NCI-H345 treated with DMSO at 0.1 percent for 48 hours (cell line): ENCODE data around the gene STN1.

Experiments
- DNase-seq: peaks from one replicate; lab custom pipeline; 2025; ENCODE audit not compliant: unreplicated experiment; lab: John Stamatoyannopoulos, UW

STN1 gene

DNA sequence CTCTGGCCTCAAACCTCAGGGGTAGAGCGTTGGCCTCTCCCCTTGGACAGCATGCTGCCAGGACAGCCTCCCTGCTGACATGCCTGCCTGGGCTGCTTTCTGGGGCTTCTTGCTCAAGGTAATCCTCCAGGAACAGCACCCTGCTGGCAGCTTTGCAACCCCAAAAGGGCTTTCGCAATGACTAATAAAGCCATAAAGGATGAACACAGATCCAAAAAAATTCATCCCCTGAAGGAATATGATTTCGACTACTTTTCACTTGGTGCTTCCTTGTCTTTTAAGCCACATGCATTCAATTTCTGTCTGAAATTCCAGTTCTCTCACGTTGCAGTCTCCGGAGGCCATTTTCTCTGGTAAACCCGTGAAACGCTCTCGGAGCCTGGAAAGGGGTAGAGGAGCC, 47.5 kb downstream of the STN1 start:
- DNase-seq, result no peak

DNA sequence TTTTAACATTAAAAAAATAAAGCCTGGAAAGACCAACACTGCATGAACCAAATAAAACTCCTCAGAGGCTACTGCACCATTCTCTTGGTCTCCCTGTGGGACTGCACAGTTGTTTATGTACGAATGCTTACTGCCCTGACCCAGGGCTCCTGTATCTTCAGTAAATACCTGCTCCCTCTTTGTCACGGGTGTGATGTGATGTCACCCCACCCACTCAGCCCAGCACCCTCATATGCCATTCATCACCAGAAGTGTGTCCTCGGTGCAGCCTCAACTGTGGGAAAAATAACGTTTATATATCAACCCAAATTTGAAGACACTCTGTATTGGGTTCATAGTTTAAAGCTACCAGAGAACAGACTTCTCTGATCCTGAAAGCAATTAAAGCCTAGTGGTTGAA, 48.6 kb downstream of the STN1 start:
- no peak for DNase-seq

DNA sequence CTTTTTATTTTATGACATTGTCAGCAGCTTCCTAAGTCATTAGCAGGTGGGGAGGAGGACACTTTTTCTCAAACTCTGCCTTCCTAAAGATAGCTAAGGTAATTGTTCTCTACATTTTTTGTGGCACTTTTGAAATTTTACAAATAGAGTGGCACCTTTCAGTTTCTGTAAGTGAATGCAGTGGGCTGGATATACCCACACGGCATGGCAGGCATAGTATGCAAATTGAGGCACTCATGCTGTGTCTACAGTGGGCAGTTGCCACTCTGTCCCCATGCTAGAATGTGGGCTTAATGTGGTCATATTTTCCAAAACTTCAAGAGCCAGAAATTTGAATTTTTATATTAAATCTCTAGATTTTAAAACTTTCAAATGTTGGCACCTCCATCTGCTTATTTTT, 49.8 kb downstream of the STN1 start:
- DNase-seq, result no peak

DNA sequence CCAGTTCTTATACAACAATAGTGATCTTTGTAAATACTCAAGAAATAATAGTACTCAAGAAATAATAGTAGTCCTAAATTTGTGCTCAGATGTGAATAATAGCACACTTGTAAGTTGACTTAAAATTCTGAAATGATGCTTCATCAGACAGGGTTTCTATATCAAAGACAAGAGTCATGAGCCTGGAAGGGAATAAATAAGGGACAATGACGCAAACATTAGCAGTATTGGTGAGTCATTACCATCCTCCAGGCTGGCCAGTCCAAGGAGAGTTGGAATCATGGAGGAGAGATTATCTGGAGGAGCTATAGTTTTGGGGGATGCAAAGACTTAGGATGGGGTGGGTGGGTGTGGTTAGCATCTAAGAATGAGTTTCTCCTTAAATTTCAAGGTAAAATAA, 56.5 kb downstream of the STN1 start:
- no peak for DNase-seq

DNA sequence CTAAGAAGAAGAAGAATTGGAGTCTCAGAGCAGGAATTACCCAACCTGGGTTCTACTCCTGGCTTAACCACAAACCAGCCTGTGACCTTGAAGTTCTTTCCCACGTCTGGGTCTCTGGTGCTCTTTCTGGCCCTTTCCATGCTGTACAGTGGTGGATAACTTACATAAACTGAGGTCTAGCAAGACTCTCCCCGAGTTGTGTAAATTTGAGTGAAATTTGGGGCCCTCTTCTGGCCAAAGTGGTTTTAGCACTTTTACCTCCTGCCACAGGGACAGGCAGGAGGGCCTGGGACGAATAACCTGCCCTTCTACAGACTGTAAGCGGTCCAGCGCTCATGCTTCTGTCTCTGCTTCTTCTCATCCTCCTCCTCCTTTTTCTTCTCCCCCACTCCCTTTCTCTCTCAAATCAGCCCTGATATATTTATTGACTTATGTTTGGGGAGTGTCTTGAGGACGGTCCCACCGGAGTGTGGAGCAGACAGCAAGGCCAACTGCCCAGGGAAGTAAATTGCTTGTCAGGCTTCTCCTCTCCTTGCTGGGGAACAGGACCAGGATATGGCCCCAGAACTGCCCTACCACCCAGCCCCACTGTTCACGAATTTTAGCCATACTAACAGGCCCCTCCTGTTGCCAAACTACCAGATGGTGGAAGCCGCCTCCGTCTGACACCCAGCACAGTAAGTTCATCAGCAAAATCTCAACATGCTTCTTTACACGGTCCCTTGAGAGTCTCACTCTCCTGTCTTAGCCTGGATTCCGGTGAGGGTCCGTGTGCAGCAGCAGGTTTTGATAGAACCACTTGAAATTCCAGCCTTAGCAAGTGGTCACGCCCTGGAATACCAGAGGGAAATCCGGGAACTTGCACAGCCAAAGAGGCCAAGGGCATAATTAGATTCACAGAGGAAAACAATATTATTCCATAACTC, 58.6 kb downstream of the STN1 start:
- DNase-seq, result no peak

DNA sequence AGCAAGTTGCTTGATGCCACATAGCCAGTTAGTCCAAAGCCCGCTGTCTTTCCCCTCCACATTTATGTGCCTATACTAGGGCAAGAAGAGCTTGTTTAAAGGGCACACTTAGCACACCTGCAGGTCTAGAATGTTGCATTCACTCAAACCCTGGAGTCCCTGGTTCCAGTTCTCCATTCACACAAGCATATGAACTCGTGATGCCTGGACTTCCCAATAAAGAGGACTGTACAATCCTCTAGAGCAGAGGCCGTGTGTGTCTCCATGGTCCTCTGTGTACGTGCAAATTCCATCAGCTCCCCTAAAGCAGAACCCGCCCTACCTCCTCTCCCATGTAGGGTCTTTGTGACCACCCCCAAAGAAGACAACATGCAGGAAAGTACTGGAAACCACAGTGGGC, 59.6 kb downstream of the STN1 start:
- DNase-seq, result no peak

GRCh38 chr10:103856797-103857170, 61.2 kb downstream of the STN1 start:
- no peak for DNase-seq

- no peak for DNase-seq
These were observed 61.9 kb downstream of the STN1 start for GRCh38 chr10:103855852-103856796.

DNA sequence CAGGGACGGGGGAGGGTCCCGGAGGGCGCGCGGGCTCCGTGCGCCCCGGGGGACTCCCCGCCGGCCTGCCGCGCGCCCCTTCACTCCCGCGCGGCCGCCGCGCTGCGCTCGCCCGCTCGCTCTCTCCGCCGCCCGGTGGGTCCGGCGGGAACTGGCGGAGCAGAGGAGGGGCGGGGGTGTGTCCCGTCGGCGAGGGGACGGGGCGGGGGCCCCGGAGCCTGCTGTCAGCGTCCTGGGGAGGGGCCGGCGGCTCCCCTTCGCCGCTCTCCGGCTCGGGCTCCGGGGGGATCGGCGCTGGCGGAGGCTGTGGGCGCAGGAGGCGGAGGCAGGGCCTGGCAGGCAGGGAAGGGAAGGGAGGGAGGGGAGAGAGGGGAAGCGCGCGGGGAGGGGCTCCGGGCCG, 62.6 kb downstream of the STN1 start, which contains the start of gene SH3PXD2A:
TSS of gene SH3PXD2A (minus strand) at position 153 of the 400 bp plus-strand sequence. CDS start 310 bp downstream, outside the sequence.
- no peak for DNase-seq

DNA sequence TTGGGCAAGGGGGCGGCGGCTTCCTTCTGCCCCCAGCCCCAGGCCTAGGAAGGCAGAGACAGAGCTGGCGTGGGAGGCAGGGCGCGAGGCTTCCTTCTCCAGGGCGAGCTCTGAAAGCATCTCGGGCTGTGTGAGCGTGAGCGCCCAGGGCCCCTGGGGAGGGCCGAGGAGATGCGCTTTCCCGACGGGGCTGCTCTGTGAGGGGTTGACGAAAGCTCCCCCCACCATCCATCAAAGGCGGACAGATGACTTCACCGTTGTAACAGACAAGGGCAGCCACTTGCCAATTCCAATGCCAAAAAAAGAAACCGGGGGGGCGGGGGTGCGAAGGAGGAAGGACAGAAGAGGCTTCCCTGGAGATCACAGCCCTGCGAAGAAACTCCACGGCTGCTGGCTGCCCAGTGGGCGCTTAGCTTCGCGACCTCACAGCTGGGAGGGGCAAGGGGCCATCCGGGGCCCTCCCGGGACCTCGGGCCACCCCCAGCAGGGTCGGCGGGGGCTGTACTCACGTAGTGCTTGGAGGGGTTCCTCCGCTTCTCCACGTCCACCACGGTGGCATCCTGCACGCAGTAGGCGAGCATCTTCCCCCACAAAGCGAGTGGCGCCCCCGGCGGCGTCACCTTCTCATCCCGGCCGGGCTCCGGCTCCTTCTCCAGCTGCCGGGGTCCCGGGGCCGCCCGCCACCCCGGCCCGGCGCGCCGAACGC, 63.1 kb downstream of the STN1 start:
- DNase-seq, result no peak

- DNase-seq, result no peak
These were observed 63.7 kb downstream of the STN1 start for GRCh38 chr10:103854265-103854685.

DNA sequence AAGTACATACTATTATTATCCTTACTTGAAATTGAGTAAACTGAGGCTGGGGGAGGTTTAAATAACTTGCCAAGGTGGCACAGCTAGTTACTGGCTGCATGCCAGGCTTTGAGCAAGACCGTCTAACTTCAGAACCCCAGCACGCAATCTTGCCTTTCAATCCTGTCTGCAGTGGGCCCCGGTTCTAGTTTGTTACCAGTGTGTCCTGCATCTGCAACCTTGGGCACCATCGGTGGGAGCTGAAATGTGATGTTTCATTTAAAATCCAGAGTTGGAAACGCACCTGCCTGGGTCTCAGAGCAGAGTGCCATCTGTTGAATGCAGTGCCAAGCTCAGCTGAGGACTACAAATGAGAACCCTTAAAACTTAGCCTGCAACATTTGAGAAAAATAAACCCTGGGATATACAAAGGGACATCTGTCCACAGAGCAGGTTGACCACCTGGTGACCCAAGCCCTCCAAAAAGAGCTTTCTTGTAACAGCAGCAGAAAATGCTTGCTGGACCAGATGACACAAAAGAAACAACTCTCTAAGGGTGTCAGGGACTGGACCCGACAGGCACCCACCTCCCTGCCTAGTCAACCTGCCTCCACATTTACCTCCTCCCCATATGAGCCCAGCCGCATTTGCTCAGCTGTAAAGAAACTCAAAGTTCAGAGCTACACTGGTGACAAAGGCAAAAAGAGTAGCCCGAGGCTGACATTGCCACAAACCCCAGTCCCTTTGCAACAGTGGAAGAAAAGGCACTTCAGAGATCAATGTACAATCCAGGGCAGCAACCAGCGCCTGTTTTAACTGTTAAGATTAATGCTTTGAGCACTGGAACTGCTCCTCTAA, 64.3 kb downstream of the STN1 start:
- no peak for DNase-seq

GRCh38 chr10:103852856-103853255, 65.1 kb downstream of the STN1 start:
- no peak for DNase-seq

DNA sequence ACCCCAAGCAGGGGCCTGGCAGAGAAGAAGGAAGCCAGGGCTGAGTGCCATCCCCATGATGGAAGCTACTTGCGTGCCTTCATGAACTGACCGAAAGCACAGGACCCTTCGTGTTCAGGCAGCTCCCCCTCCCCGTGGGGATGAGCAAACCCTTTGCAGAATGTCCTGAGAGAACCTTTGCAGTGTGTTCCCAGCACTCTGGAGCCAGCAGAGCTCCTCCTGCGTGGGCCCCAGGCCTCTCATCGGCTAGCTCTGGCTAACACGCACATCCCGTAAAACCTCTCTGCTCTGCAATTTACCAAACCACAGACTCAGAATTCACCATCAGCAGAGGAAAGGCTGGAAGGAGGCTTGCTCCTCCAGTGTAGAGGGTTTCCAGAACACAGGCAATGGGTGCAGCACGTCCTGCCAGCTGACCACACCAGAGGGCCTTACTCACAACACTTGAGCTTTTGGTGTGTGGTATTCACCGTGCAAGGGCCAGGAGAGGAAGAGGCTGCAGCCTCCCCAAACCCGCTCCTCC, 65.7 kb downstream of the STN1 start:
- DNase-seq, result no peak

DNA sequence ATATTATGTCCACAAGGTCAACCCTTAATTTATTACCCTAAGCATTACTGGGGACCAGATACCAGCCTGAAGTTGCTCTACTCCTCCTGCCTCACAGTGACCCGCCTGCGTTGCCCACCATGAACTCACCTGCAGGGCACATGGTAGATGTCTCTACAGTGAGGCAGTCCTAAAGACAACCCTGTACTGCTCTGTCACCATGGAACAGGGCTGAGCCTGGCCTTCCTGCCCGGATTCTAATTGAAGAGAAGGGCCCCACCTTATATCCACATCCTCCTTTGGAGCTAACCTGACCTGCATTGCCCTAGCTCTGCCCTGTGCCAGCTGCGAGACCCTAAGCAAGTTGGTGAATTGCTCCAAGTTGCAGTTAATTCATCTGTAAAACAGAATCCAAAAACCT, 66.7 kb downstream of the STN1 start:
- no peak for DNase-seq

GRCh38 chr10:103850572-103850895, 67.5 kb downstream of the STN1 start:
- DNase-seq, result no peak

DNA sequence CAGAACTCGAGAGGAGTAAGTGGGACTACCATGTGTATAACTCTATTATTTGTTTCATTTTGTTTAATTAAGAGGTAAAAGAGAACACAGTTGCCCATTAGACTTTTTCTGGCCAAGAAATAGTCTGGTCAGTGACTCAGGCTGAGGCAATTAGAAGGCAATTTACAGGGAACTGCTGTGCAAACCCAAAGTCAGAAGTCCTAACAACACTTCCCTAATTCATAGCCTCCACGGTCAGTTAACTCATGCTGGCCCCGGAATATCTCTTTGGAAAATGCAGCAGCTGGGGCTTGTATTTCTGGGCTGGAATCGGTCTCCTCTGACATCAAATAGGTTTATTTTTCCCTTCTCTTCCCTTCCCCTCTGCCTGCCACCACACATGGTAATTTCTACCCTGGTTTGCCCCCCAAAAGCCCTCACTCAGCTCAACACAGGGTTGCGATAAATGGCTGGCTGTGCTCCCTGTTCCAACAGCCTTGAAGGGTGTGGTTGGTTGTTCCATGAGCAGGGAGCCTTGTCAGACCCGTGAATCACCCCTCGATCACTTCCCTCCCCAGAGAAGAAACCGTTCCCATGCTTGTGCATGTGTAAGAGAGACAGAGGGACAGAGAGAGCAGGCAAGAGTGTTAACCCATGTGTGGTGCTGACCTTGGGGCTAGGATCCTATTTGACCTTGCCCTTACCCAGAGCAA, 68.0 kb downstream of the STN1 start:
- no peak for DNase-seq

GRCh38 chr10:103849212-103849877, 68.6 kb downstream of the STN1 start:
- no peak for DNase-seq

GRCh38 chr10:103847909-103848468, 70.0 kb downstream of the STN1 start:
- no peak for DNase-seq
